ENCODE measurements around the gene PRKCE.
A peak's percentile ranks its signal among the peaks of the same experiment; 100 is the strongest.

Gene PRKCE

GRCh38 chr2:46098621-46099062 is 447.2 kb downstream of the PRKCE start:
- no peak for DNase-seq

GRCh38 chr2:46101557-46102220 is 450.2 kb downstream of the PRKCE start:
- DNase-seq: no peak

GRCh38 chr2:46106690-46107089 is 455.2 kb downstream of the PRKCE start:
- no peak for DNase-seq

GRCh38 chr2:46114996-46115395 is 463.5 kb downstream of the PRKCE start:
- no peak for DNase-seq

GRCh38 chr2:46116150-46116549 is 464.7 kb downstream of the PRKCE start:
- DNase-seq: no peak

GRCh38 chr2:46116553-46116991 is 465.1 kb downstream of the PRKCE start:
- DNase-seq: no peak

- no peak for DNase-seq
Measured at GRCh38 chr2:46117379-46117778, 465.9 kb downstream of the PRKCE start.

GRCh38 chr2:46117994-46118393 is 466.5 kb downstream of the PRKCE start:
- DNase-seq: no peak

- DNase-seq: no peak
Measured at GRCh38 chr2:46118656-46119371, 467.3 kb downstream of the PRKCE start.

GRCh38 chr2:46119453-46119852 is 468.0 kb downstream of the PRKCE start:
- no peak for DNase-seq

GRCh38 chr2:46120792-46121555 is 469.5 kb downstream of the PRKCE start:
- DNase-seq: no peak

GRCh38 chr2:46122318-46122976 is 471.0 kb downstream of the PRKCE start:
- DNase-seq: no peak

- DNase-seq: no peak
Measured at GRCh38 chr2:46123013-46123412, 471.5 kb downstream of the PRKCE start.

GRCh38 chr2:46125798-46126197 is 474.3 kb downstream of the PRKCE start:
- DNase-seq: no peak

GRCh38 chr2:46126571-46126970 is 475.1 kb downstream of the PRKCE start:
- DNase-seq: no peak

- DNase-seq: no peak
Measured at GRCh38 chr2:46127176-46127575, 475.7 kb downstream of the PRKCE start.

GRCh38 chr2:46130511-46130910 is 479.0 kb downstream of the PRKCE start:
- DNase-seq: no peak

- no peak for DNase-seq
Measured at GRCh38 chr2:46132996-46133395, 481.5 kb downstream of the PRKCE start.

GRCh38 chr2:46134531-46135227 is 483.2 kb downstream of the PRKCE start:
- DNase-seq: peak; percentile 81

- DNase-seq: no peak
Measured at GRCh38 chr2:46135228-46135855, 483.9 kb downstream of the PRKCE start.

- DNase-seq: no peak
Measured at GRCh38 chr2:46135958-46136357, 484.5 kb downstream of the PRKCE start.

- no peak for DNase-seq
Measured at GRCh38 chr2:46136481-46136880, 485.0 kb downstream of the PRKCE start.
